ENCODE data around the gene NOTCH3.

NOTCH3 gene

DNA sequence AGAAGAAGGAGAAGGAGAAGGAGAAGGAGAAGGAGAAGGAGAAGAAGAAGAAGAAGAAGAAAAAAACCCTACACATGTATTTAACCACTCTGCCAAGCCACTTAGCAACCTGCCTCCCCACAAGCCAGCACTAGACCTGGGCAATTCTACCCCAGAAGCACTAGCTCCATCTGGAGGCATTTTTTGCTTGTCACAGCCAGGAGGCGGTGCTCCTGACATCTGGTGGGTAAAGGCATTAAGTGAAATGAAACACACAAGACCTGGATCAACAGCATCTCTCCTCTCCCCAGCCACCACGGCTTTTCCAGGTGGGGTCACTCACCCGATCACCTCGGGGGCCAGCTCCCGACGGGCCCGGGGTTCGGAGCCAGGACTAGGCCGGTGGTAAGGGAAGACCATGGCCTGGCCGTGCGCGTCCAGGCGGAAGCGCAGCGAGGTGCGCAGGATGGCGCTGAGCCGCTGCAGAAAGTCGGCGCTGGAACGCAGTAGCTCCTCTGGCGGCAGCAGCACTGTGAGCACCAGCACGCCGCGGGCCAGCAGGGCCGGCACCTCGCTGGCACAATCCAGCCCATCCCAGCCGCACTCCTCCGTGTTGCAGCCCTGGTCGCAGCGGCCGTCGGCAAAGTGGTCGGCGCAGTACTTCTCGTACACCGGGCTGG lies 26.9 kb downstream of the NOTCH3 start:
- intact Hi-C loops (cut with DNase I) = no loop called here
- no peak for DNase-seq

DNA sequence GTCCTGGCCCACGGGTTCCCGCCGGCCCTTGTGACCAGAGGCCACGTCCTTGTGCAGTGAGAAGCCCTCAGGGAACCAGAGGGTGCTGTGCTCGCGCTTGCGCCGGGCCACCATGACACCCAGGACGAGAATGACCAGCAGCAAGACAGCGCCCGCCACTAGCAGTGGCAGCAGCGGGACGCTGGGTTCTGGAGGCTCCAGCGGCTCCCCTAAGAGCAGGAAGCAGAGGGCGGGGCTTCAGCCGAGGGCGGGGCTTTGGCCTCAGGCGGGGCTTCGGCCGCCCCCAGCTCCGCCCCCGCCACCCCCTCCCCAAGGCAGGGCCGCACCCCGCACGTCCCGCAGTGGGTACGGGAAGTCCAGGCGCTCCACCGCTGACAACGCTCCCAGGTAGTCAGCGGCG lies 30.4 kb downstream of the NOTCH3 start:
- intact Hi-C loops (cut with DNase I) = no loop called here

DNA sequence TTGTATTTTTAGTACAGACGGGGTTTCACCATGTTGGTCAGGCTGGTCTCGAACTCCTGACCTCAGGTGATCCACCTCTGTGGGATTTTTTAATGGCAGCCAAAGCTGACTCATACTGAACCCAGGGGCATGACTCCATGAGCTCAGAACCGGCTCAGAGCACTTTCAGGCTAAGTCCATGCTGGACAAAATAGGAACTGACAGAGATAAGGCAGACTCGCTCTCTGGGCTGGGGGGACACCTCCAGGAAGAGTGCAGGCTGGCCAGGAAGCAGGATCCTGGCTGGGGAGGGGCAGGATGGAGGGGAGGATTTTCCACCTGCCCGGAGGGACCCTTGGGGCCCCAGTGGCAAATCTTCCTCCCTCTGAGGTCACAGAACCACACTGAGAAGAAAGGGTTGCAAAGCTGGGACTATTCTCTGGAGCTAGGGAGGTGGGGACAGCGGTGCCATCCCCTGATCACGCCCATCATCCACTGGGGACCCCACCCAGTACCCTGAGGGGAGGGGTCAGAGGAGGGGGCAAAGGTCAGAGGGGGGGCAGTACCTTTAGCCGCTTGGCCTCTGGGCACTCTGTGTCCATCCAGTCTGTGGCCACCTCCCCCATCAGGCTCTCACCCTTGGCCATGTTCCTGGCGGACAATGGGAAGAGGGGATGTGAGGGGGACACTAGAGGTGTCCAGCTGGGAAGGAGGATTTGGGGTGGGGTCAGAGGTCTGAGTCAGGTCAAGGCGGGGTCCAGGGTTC lies 31.1 kb downstream of the NOTCH3 start:
- intact Hi-C loops (cut with DNase I) = no loop called here
- DNase-seq = peak in 1 of 10 donors; percentile 39

More for the DNA sequence above, 30.4 kb downstream of the NOTCH3 start:
- DNase-seq = no peak

DNA sequence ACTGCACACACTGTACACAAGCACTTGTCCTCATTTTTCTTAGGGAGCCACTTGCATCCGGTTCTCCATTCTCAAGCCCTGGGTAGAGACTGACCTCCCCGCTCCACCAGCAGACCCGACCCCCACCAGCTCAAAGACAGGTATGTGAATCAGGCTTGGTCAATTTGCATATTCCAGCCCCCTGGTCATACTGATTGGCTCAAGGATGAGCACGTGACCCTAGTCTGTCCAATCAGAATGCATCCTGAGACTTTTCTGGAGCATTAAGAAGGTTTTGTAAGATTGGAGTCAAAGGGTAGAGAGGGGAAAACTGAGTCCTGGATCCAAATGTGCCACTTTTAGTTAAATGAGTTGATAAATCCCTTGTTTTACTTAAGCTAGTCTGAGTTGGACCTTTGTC lies 34.1 kb downstream of the NOTCH3 start:
- intact Hi-C loops (cut with DNase I) = no loop called here
- no peak for DNase-seq

DNA sequence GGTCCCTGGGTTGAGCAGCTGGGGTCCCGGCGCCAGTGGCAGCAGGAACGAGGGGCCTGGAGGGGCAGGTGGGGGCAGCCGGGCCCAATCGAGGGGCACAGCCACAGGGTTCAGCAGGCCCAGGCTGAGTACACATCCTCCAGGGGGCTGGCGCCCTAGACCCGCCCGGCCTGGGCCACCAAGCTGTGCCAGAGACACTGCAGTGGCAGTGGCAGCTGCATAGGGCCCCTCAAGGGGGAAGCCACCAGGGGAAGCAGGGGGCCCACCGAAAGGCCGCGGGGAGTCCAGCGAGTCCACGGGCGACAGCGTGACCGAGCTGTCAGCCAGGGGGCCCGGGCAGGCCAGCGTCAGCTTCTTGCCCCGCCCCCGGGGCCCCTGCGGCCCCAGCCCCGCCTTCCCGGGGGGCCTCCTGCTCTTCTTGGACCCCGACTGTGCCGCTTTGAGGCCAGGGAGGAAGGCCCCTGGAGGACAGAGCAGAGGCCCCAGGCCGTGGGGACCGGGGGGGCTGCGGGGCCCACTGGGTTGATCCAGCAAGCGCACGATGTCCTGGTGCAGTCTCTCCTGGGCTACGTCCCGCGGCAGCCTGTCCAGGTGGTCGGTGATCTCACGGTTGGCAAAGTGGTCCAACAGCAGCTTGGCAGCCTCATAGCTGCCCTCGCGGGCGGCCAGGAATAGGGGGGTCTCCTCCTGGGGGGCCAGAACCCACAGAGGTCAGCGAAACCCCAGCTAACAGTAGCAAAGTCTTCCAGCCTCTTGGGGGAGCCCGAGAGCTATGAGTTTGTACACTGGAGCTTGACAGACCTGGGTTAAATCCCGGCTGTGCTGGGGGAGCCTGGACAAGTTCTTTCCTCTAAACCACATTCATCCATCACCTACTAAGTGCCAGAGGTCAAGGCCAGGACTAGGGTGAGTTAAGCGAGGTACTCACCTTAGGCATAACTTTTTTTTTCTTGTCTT lies 39.5 kb downstream of the NOTCH3 start:
- intact Hi-C loops (cut with DNase I) = no loop called here
- no peak for DNase-seq

DNA sequence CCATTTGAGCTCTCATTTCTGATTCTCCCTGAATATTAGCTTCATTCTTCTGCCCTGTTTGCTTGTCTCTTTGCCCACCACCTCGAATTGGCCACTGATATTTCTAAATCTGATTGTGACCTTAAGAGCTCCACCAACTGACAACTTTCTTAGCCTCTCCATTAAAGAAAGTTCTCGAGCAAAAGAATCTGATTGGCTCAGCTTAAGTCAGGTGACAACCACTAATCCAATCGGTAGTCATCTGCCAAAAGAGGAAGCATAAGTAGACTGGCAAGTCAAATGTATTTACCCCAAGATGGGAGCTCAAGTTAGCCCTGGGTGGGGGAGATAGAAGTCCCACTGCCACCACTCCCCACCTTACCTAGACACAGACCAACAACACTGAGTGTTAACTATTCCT lies 41.5 kb downstream of the NOTCH3 start:
- intact Hi-C loops (cut with DNase I) = no loop called here
- no peak for DNase-seq

DNA sequence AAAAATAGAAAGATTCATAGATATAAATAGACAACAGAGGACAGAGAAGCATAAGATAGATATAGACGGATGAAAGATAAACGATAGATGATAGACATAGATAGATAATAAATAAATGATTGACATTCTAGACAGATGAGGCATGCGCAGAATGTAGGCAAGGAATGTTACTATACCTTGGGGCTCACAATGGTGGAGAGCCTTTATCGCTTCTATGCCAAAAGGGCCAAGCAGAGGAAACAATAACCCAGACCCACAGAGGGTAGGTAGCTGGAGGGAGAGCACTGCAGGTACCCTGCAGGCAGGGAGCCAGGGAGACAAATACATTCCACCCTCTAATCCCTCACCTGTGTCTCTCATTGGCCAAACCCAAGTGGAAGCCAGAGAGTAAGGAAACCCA lies 44.4 kb downstream of the NOTCH3 start:
- DNase-seq = no peak
- intact Hi-C loops (cut with DNase I) = no loop called here

DNA sequence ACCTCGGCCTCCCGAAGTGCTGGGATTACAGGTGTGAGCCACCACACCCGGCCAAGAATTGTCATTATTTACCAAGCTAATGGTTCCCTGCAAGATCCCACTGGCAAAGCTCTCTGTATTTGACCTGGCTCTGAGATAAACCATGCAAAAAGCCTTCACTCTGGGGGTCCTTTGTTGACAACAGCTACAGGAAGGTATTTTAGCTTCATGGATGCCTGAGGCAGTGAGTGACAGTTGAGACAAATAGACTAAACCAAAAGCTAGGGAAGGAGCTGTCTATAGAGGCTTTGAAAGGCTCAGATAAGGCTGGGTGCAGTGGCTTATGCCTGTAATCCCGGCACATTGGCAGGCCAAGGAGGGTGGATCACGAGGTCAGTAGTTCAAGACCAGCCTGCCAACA lies 45.5 kb downstream of the NOTCH3 start:
- no peak for DNase-seq
- intact Hi-C loops (cut with DNase I) = no loop called here

DNA sequence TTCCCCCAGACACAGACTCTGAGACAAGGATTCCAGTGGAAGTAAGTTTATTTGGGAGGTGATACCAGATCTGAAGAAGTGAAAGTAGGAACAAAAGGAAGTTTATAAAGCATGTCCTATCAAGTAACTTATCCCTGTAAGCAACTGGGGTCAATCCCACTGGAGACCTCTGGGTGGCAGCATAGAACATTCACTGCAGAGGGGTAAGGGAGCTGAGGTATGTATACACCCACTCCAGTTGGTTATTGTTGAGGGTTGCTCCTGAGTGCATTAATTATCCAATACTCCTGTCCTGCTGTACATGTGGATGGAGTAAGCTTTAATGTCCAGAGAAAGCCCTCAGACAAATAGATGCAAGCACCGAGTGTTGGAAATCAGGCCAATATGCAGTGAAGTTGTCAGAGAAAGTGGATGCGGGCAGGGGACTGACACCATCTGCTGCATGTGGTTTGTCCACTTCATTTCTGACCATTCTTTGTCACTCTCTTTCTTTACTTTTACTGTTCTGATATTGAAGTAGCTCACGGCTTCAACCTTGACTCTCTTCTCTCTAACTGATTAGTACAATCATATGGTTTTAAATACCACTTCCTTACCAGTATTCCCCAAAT lies 46.7 kb downstream of the NOTCH3 start:
- intact Hi-C loops (cut with DNase I) = loop anchor here (5.0 kb wide), 1 partner anchor 282 kb away; no protein-coding TSS in a partner anchor
- no peak for DNase-seq

DNA sequence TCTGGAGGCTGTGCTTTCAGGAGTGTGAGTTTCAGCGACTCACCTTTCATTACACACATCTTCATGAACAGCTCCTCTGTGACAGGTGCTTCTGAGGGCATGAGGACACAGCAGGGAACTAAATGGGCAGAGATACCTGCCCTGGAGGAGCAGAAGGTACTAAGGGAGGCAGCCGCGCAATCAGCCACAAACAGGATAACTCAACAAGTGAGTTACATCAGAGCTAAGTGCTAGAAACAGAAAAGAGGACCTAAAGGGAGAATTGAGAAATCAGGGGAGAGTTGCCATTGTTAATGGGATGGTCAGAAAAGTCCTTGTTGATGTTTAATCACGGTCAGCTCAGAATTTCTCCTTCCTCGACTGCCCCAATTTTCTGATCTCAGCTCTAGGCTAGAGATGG lies 51.1 kb downstream of the NOTCH3 start:
- no peak for DNase-seq
- intact Hi-C loops (cut with DNase I) = loop anchor here (1.0 to 5.0 kb wide), 2 partner anchors 57 to 277 kb away; no protein-coding TSS in a partner anchor

DNA sequence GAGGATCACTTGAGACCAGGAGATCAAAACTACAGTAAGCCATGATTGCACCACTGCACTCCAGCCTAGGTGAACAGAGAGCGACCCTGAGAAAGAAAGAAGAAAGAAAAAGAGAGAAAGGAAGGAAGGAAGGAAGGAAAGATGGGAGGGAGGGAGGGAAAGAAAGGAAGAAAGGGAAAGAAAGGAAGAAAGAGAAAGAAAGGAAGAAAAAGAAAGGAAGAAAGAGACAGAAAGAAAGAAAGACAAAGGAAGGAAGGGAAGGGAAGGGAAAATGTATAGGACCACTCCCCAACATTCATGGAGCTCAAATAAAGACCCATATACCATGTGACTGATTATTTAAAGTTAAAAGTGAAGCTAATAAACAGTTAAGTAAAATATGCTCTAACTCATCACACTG lies 53.7 kb downstream of the NOTCH3 start:
- intact Hi-C loops (cut with DNase I) = no loop called here
- DNase-seq = no peak

DNA sequence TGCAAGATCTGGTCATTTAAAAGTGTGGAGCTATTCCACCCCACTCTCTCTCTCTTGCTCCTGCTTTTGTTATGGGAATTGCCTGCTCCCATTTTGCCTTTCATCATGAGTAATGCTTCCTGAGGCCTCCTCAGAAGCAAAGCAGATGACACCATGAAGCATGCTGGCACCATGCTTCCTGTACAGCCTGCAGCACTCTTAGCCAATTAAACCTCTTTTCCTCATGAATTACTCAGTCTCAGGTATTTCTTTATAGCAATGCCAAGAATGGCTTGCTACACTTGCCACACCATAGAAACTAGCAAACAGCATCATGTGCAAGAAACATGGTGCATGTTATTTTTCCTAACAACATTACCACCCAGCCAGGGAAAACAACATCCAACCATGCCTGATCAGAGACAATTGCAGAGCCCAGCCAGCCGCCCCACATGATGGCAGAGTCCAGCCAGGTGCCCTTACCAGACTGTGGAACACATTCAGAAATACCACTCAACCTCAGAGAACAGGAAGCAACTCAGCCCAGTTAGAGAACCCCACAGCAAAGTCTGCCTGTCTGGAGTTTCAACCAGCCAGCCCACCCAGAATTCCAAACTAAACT lies 56.6 kb downstream of the NOTCH3 start:
- DNase-seq = no peak
- intact Hi-C loops (cut with DNase I) = no loop called here

DNA sequence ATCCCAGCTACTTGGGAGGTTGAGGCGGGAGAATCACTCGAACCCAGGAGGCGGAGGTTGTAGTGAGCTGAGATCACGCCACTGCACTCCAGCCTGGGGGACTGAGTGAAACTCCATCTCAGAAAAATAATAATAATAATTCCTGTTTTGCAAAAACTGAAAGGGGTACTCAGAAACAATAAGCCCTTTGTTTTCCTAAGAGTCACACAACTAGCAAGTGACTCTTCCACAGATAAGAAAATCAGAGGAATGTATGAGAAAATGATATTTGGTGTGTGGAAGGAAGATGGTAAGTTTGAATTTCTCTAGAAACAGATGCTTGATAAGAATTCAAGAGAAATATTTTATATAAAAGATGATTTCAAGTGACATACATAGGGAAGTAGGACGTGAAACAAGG lies 58.5 kb downstream of the NOTCH3 start:
- intact Hi-C loops (cut with DNase I) = no loop called here

DNA sequence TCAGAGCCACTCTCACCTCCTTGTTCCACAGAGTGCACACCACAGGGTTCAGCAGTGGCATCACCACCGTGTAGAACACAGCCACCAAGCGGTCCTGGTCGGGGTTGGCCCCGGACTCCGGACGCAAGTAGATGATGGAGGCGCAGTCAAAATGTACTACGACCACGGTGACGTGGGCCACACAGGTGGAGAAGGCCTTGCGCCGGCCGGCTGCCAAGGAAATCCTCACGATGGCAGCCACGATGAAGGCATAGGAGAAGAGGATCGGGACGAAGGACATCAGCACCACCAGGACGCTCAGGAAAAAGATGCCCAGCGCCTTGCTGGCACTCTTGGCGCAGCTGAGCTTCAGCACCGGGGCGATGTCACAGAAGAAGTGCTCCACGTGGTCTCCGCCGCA lies 59.7 kb downstream of the NOTCH3 start:
- no peak for DNase-seq
- intact Hi-C loops (cut with DNase I) = no loop called here

More for the DNA sequence above, 58.5 kb downstream of the NOTCH3 start:
- DNase-seq = no peak

DNA sequence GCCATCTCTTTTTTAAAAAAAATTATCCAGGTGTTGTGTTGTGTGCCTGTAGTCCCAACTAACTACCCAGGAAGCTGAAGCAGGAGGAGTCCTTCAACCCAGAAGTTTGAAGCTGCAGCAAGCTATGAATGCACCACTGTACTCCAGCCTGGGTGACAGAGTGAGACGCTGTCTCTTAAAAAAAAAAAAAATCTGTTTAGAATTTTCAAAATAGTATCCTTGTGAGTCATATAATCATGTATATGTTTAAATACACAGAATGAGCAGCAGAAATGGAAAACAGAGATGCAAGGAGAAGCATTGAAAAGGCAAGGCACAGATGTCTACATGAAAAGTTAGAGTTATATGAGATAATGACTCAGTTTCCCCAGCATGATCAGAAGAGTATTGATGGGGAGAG lies 62.4 kb downstream of the NOTCH3 start:
- intact Hi-C loops (cut with DNase I) = no loop called here
- no peak for DNase-seq

DNA sequence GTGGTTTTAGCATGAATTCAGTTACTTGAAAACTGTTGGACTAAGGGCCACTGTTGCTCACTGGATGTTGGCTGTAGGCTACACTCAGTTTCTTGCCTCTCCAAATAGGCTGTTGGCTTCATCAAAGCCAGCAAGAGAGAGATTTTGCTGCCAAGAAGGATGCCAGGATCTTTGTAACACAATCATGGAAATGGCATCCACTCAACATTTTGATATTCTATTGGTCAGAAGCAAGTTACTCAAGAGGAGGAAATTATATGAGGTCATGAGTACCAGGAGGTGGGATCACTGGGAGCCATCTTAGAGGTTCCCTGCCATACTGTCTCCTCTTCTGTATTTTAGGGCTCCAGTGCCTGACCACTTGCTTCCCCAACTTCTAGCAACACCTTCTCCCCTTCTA lies 63.0 kb downstream of the NOTCH3 start:
- no peak for DNase-seq
- intact Hi-C loops (cut with DNase I) = no loop called here

DNA sequence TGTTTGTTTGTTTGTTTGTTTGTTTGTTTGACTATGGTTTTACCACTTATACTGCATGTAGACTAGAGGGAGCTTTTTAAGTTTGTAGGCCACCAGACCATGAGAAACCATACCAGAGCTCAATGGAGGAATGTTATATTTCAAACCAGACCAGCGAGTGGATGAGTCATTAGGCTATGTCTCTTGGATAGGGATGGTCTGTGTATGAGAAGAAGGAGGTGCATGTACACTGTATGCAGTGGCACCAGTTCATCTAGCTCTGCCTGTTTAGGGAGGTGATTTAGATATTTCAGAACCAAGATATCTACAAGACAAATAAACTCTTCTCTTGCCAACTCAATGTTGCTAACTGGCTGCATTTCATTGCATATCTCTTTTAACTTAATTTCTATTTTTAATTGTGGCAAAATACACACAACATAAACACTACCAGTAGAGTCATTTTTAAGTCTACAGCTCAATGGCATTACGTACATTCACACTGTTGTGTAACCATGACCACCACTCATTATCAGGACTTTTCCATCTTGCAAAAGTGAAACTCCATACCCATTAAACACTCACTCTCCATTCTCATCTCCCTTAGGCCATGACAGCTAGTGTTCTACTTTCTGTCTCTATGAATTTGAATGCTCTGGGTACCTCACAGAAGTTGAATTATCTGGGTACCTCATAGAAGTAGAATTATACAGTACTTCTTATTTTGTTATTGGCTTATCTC lies 64.4 kb downstream of the NOTCH3 start:
- intact Hi-C loops (cut with DNase I) = no loop called here
- DNase-seq = no peak

DNA sequence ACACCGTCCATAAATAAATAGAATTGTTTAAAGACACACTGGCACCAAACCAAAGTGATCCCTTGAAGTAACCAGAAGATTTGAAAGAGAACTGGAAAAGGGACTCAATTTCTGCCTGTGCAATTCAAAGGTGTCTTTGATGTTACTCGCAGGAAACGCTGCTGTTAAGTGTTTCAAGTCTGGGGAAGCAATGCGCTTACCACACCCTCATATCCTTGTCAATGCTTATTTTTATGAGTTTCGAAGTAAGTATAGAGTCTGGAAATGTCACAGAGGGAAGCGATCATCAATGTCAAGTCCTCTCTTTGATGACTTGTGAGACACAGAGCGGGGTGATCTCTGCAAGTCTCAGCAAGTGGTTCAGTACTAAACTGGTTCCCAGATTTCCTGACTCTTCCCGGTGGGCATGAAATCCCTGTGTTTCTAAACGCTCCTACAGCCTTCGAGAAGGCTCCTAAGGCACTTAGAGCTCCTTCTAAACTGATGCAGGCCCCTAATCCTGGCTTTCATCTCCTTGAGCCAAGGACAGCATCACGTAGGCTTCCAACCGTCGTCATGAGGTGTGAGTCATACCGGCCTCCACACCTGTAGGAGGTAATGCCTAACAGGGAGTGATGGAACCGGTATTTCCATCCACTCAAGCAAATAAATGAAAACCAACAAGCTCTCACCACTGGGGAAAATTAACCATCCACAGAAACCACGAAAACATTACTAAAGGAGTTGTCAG lies 70.8 kb downstream of the NOTCH3 start:
- no peak for DNase-seq
- intact Hi-C loops (cut with DNase I) = loop anchor here (10.0 kb wide), 1 partner anchor 325 kb away; no protein-coding TSS in a partner anchor
